Prostate gland (tissue), 2 donors: ENCODE measurements around the gene MARCHF2. TPM values are rescaled to one million over a fixed set of nuclear protein-coding genes. Genes with fewer than 3 reads are reported as not detected.
A peak's percentile ranks its signal among the peaks of the same experiment; 100 is the strongest.

Source experiments
- DNase-seq: peaks from one replicate; pipeline ENCODE4 v3.0.0-alpha.2; 2019; ENCODE audit warnings: low spot score
- H3K27ac ChIP-seq, 2 donors: fragments of 200-600 bp; sonication (generic); 2 replicates each; pipeline ENCODE4 v1.5.1; 2017 to 2019
- H3K27me3 ChIP-seq: fragments of 200-600 bp; sonication (generic); replicated peaks from 2 replicates; pipeline ENCODE4 v1.5.1; 2019; ENCODE audit not compliant: insufficient read depth
- H3K36me3 ChIP-seq, 2 donors: fragments of 200-600 bp; sonication (generic); 1 replicate in 1 of 2; 2 replicates in 1 of 2; pipeline versions ENCODE4 v1.5.1 to v1.8.1; 2017 to 2019
- H3K4me1 ChIP-seq: fragments of 200-600 bp; sonication (generic); replicated peaks from 2 replicates; pipeline ENCODE4 v1.5.1; 2019
- H3K4me3 ChIP-seq, 2 donors: fragments of 200-600 bp; sonication (generic); 2 replicates each; pipeline ENCODE4 v1.5.1; 2017 to 2019
- H3K9me3 ChIP-seq: fragments of 200-600 bp; sonication (generic); 2 replicates; pipeline ENCODE4 v1.5.1; 2017
- POLR2A ChIP-seq: fragments of 450-650 bp; IDR thresholded peaks from one replicate; pipeline ENCODE4 v1.6.1; 2016; ENCODE audit warnings: antibody characterized with exemption, mild to moderate bottlenecking
- POLR2AphosphoS5 ChIP-seq: sonication (generic); formaldehyde crosslinking; IDR thresholded peaks from one replicate; pipeline ENCODE4 v1.6.1; 2017; ENCODE audit warnings: antibody characterized with exemption
- WGBS: methylation state at CpG from one replicate; pipeline ENCODE4 v1.1.5; 2018; 5-methylcytosine and 5-hydroxymethylcytosine counted together
- intact Hi-C: fragments of 100-400 bp; cut with DNase I; formaldehyde crosslinking; loops from one replicate; pipeline ENCODE4 v1.14.2; 2022
- total RNA-seq, 2 donors: library from RNA; depleted of rRNA; stranded (reverse); fragments of >200 nt; gene quantifications; one replicate each; pipeline ENCODE4 v1.1.0, GENCODE V29; 2016
- TF ChIP-seq, protein P1 (sequence below), 4 experiments: fragments of 200-600 bp in 2 of 4; fragments of 450-650 bp in 2 of 4; sonication (generic) in 2 of 4; IDR thresholded peaks; 1 replicate in 3 of 4; 2 replicates in 1 of 4; pipeline ENCODE4 v1.5.1; 2016 to 2019; ENCODE audit warnings: antibody characterized with exemption in 4 of 4, mild to moderate bottlenecking in 2 of 4, moderate library complexity in 2 of 4

The MARCHF2 gene
- total RNA-seq, 2 donors from 2014 or later = 119 to 163 TPM

DNA sequence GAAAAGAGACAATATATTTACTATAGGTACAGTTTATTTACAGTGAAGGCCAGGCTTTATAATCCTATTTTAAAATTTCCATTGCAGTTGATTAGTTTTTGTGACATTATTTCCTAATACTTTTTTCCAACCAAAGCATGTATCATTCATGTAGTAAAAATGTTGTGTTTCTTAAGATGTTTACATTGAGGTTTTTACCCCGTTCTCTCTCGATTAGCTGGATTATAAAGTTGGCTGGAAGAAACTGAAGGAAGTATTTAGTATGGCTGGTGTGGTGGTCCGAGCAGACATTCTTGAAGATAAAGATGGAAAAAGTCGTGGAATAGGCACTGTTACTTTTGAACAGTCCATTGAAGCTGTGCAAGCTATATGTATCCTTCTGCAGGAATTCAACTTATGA is 52.9 kb downstream of the MARCHF2 start:
- no peak for DNase-seq

DNA sequence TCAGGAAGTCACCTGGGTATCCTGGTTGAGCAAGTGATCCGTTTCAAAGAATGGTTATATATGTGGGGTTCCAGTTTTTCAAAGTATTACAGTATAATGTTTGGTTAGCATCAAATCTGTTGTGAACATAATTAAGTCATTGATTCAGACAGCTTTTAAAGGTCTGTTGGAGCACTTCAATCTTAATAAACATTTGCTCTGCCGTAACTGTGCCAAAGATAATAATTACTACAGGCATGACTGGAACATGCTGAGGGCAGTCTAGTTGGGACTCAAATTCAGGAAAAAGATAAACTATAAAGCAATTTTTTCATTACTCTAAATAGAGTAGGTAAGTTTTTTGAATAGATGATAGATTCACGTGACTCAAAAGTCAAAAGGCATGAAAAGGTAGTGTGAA is 55.0 kb downstream of the MARCHF2 start:
- Histone ChIP-seq H3K4me1 (no peaks in the 10 kb centered on the region), H3K4me3 (no peak overlapping the region), H3K36me3 (peaks cover 13 to 34% of the 10 kb centered on the region in 2 donors), H3K27me3 (no peaks in the 10 kb centered on the region), H3K9me3 (no peaks in the 10 kb centered on the region), H3K27ac (no peak overlapping the region)
- TF ChIP-seq POLR2A (no peak), POLR2AphosphoS5 (peak; percentile 34)
- no peak for DNase-seq
- intact Hi-C loops = no loop called here
- WGBS = 41% methylated on average over 3 of the region's 3 CpGs

More for the DNA sequence above, 52.9 kb downstream of the MARCHF2 start:
- Histone ChIP-seq H3K4me1 (peaks cover 4% of the 10 kb centered on the region), H3K27ac (no peak overlapping the region), H3K9me3 (no peaks in the 10 kb centered on the region), H3K36me3 (peaks cover 13 to 26% of the 10 kb centered on the region in 2 donors), H3K4me3 (no peak overlapping the region), H3K27me3 (no peaks in the 10 kb centered on the region)
- WGBS = 79% methylated on average over 4 of the region's 4 CpGs
- intact Hi-C loops = no loop called here
- TF ChIP-seq POLR2AphosphoS5 = no peak
- no peak for TF ChIP-seq POLR2A
- TF ChIP-seq, protein P1, sequence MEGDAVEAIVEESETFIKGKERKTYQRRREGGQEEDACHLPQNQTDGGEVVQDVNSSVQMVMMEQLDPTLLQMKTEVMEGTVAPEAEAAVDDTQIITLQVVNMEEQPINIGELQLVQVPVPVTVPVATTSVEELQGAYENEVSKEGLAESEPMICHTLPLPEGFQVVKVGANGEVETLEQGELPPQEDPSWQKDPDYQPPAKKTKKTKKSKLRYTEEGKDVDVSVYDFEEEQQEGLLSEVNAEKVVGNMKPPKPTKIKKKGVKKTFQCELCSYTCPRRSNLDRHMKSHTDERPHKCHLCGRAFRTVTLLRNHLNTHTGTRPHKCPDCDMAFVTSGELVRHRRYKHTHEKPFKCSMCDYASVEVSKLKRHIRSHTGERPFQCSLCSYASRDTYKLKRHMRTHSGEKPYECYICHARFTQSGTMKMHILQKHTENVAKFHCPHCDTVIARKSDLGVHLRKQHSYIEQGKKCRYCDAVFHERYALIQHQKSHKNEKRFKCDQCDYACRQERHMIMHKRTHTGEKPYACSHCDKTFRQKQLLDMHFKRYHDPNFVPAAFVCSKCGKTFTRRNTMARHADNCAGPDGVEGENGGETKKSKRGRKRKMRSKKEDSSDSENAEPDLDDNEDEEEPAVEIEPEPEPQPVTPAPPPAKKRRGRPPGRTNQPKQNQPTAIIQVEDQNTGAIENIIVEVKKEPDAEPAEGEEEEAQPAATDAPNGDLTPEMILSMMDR (IDR thresholded peaks at IDR 0.05) = no peak

DNA sequence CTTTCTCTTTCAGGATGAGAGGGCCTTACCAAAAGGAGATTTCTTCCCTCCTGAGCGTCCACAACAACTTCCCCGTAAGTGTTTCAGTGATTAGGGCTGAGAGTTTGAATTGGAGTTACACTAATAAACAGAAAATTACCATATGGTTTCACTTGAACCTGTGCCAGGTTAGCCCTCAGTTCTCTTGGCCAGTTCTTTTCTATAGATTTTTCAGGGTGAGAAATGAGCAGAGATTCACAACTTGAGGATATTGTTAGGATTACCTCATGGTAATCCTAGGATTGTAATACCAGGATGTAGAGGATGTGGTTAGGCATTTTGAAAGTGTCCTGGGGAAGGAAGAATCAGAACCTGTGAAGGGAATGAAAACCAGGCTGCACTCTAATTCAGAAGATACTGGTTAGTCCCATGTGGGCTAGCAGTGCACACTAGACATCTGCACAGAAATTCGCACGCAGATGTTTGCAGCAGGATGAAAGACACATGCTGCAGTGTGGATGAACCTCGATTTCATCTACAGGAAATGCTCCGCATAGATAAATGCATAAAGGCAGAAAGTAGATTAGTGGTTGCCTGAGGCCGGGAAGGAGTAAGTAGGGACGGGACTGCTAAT is 55.8 kb downstream of the MARCHF2 start:
- no peak for TF ChIP-seq POLR2A
- TF ChIP-seq, protein P1 (IDR thresholded peaks at IDR 0.05) = no peak
- no peak for TF ChIP-seq POLR2AphosphoS5
- intact Hi-C loops = no loop called here
- Histone ChIP-seq H3K27me3 (no peaks in the 10 kb centered on the region), H3K9me3 (no peaks in the 10 kb centered on the region), H3K4me1 (no peaks in the 10 kb centered on the region), H3K27ac (no peak overlapping the region), H3K4me3 (no peak overlapping the region), H3K36me3 (peaks cover 13 to 34% of the 10 kb centered on the region in 2 donors)
- WGBS = 85% methylated on average over 8 of the region's 8 CpGs
- no peak for DNase-seq

DNA sequence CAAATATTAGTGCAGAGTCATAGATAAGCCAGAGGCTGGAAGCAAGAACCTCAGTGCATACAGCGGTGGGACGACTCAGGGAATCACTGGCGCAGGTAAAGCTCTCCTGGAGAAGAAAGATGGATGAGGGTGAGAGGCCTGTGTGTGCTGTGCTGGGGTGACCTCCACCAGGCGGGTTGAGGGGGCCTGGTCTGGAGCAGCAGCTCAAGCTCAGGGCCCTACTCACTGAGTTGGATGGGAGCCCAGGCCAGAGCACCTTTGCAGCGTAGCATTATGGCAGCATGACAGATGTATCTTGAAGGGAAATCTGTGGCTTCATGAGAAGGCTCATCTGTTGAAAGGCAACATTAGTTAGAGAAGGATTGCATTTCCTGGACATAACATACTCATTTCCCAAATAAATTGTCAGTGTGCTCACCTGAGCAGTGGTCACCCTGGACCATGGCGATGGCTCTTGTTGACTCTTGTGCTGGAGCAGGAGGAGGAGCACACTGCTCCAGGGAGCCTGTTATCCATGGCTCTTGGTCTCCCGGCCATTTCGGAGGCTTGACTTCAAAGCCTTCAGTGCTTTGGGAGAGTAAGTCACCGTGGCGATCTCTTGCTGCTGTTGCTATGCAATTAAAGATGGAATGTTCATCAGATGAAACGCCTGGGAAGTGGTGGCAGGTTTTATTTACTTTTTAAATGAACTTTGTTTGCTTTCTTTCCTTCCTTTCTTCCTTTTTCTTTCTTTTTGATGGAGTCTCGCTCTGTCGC is 56.7 kb downstream of the MARCHF2 start:
- Histone ChIP-seq H3K9me3 (no peaks in the 10 kb centered on the region), H3K36me3 (peaks cover 17 to 27% of the 10 kb centered on the region in 2 donors), H3K27me3 (no peaks in the 10 kb centered on the region), H3K27ac (no peak overlapping the region), H3K4me3 (no peak overlapping the region), H3K4me1 (no peaks in the 10 kb centered on the region)
- WGBS = 75% methylated on average over 13 of the region's 13 CpGs
- intact Hi-C loops = no loop called here
- DNase-seq = no peak
- TF ChIP-seq, protein P1 (IDR thresholded peaks at IDR 0.05) = no peak
- no peak for TF ChIP-seq POLR2AphosphoS5
- no peak for TF ChIP-seq POLR2A

DNA sequence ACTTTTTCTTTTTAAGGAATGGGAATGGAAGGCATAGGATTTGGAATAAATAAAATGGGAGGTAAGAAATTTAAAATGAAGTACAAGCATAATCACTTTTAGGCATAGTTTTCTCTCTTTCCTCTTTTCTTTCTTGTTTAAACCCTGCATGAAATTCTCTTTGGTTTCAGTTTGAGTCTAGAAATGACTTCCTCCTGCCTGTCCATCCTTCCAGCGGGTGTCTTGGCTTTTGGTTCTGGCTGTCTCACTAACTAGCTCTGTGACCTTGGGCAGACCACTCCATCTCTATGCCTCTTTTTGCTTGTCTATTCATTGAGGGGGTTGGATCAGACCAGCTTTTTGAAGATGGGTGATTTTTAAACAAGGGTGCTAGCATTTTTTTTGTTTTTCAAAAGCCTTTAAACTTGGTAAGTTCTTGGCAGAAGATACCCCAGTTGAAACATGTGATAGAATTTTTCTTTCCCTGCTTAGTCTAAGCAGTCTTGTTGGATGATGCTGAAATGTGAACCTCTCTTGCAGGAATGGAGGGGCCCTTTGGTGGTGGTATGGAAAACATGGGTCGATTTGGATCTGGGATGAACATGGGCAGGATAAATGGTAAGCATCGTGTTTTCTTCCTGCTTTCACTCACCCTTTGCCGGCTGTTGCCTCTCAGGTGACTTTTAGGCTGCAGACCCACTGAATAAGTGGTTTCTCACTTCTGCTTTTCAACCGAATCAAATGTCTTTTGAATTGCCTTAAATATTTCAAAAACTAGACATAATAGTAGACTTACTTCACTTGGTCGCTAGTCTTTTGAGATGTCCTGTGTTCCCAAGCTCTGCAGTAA is 60.8 kb downstream of the MARCHF2 start:
- no peak overlapping the region for H3K4me3 ChIP-seq
- no peaks in the 10 kb centered on the region for H3K4me1 ChIP-seq
- no peak overlapping the region for H3K27ac ChIP-seq
- DNase-seq = no peak
- H3K9me3 ChIP-seq = no peaks in the 10 kb centered on the region
- intact Hi-C loops = no loop called here
- no peak for TF ChIP-seq POLR2A
- TF ChIP-seq, protein P1 (IDR thresholded peaks at IDR 0.05) = no peak
- no peak for TF ChIP-seq POLR2AphosphoS5
- 87% methylated on average over 6 of the region's 6 CpGs for WGBS
- peaks cover 10 to 16% of the 10 kb centered on the region in 2 donors for H3K36me3 ChIP-seq
- H3K27me3 ChIP-seq = no peaks in the 10 kb centered on the region
